Femur (tissue), 1 donor: ENCODE data around the gene SRP68.
"Not testable (repeated sequence)": the region's sequence is repeated elsewhere in the genome, so short reads cannot be mapped to it uniquely, and the experiment has no call there.

Source experiments
- DNase-seq: peaks from one replicate; pipeline ENCODE4 v3.0.0-alpha.2; 2017

The SRP68 gene

DNA sequence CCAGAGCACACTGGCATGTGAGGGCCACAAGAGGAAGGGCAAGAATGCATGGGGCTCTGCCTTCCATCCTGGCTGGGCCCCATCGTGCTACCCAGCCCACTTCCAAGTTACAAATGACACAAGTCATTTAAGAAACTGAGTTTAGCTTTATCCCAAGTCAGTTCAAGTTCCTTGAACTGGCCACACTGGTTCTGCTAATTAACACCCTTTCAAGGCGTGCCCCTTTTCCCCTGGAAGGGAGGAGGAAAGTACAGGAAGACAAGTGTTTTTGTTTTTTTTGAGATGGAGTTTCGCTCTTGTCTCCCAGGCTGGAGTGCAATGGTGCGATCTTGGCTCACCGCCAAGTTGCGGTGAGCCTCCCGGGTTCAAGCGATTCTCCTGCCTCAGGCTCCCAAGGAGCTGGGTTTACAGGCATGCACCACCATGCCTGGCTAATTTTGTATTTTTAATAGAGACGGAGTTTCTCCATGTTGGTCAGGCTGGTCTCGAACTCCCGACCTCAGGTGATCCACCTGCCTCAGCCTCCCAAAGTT is 27.8 kb downstream of the SRP68 start:
- DNase-seq: not testable (repeated sequence)

DNA sequence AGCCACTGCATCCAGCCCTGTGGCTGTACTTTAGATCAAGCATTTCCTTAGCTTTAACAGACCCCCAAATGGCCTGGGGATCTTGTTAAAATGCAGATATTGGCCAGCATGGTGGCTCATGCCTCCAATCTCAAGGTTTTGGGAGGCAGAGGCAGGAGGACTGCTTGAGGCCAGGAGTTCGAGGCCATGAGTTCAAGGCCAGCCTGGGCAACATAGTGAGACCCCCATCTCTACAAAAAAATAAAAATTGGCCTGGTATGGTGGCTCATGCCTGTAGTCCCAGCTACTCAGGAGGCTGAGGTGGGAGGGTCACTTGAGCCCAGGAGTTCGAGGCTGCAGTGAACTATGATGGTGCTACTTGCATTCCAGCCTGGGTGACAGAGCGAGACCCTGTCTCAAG is 29.4 kb downstream of the SRP68 start:
- DNase-seq: not testable (repeated sequence)

DNA sequence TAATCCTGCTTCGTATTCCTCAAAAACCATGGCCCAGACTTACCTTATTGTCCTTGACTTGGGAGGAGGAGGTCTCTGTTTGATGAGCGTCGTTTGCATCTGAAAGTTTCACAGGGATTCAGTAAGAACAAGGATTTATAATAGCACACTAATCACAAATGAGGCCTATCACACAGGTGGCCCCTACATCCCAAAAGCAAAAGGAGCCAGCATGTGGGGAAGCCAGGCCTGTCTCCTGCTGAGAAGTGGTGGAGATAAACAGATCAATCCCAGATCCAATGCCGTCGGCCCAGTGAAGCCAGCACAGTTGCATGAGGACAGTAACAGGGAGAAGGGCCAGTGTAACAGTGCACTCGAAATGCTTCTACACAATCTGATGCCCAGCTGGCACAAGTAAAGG is 31.9 kb downstream of the SRP68 start:
- no peak for DNase-seq

DNA sequence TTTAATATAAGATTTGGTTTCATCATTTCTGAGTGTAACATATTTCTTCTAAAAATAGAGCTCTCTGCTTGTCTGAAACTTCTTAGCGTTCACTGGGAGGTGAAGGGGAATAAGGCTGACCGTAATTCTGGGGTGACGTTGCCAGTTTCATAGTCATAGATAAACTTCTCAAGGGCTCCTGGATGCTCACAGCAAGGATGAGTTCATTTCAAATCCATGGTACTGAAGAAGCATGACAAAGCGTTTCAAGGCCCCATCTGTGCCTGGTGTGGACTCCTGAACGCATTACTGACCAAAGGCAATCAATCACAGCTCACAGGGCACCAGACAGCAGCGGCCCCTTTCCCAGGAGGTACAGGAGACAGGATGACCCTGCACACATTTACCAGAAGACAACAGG is 33.2 kb downstream of the SRP68 start:
- no peak for DNase-seq

DNA sequence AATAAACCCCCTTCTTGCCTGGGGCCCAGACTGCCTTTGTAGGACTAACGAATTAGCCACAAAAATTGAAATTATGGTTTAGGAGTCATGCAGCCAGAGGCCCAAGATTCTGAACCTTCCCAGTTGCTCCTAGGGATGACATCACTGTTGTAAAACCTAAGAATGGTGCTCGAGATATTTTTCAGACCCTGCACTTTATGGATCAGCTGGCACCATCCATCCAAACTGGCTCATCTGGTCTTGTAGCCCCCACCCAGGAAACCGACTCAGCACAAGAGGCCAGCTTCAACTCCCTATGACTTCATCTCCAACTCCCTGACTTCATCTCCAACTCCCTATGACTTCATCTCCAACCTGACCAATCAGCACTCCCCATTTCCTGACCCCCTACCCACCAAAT is 34.3 kb downstream of the SRP68 start:
- DNase-seq: no peak

DNA sequence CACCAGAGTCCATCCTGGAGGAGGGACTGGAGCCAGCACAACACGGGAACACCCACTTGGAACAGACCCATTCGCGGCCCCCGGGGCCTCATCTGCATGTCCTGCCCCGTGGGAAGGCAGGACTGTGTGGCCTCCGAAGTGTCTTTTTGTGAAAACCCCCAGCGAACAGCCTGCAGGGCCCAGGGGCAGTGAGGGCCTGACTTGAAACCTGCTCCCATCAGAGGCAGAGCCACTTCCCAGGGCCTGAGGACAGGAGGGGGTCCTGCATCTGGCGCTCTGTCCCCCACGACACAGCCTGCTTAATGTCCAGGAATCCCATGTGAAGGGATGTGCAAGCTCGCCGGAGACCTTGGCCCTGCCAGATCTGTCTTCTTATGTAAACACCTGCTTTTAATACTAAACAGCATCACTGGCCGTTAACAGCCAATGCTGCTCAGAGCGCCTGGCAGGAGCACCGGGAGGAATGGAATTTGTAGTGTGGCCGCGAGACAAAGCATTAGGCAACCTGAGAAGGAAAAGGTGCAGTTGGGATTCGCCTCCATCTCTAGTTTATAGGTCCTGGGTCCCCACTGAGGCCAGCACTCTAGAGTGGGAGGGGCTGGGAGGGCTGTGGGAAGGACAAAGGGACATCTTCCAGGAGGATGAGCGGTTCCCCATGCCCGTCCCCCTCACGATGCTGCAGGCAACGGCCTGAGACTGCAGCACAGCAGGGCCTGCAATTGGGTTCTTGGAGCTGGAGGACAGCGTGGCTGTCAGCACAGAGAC is 35.6 kb downstream of the SRP68 start:
- DNase-seq: no peak

DNA sequence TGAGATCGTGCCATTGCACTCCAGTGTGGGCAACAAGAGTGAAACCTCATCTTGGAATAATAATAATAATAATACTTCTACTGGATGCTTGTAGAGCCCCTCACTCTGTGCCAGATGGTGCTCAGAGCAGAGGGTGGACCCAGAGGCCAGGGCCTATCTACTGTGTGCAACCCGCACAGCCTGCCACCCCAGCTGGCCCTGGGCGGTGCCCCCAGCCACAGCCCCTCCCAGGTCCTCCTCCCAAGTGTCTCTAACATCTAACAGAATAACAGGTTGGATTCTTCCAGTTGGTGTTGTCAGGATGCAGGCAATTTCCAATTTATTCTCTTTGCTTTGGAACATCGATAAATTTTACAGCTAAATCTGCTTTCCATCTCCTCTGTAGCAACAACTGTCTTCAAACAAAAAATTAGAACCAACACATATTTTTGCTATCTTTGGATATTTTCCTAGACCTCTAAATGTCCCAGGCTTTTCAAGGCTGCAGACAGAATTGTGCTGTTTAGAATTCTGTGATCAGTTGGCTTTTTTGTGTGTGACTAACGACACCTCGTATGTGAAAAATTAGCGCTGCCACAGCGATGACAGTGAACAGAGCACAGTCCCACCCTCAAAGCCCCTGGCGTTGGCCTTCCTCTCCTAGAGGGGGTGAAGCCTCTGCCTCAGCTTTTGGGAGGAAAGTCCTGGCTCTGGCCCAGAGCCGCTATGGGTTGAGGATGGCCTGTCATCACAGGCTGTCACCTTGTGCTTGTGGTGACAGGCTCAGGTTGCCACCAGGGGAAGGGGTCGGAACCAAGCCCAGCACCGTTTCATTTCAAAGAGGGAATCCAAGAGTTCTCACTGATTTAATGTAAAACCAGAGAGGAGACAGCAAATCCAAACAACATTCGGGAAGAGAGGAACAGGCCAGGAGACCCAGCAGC is 37.6 kb downstream of the SRP68 start:
- no peak for DNase-seq

DNA sequence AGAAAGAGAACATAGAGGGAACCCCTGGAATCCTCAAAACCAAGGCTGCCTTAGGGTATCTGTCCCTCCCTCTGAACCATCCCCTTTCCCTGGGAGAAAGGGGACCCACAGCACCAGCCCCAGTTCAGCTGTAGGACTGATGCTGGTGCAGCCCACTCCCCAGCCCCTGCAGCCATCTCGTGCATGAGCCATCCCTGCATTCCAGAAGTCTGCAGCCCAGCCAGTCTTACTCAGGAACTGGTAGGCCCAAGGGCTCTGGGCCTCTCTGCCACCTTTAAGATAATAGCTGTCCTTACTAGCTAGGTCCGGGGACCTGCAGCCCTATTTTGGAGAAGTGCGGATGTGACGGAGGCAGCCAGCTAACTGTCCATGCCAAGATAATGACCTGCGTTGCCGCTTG is 39.2 kb downstream of the SRP68 start:
- DNase-seq: no peak

DNA sequence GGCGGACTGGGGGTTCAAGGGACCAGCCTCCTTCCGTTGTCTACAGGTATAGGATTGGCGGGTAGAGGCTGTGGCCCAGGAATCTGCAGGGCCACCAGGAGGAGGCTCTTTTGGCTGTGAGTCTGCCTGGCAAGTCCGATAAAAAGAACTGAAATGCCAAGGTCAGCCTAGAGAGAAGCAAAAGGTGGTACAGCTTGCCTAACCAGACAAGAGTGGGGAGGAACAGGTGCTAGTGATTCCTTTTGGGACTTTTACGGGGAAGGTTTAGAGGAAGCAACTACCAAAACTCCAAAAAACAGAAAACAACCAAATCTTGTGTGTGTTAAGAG is 39.6 kb downstream of the SRP68 start:
- DNase-seq: no peak

DNA sequence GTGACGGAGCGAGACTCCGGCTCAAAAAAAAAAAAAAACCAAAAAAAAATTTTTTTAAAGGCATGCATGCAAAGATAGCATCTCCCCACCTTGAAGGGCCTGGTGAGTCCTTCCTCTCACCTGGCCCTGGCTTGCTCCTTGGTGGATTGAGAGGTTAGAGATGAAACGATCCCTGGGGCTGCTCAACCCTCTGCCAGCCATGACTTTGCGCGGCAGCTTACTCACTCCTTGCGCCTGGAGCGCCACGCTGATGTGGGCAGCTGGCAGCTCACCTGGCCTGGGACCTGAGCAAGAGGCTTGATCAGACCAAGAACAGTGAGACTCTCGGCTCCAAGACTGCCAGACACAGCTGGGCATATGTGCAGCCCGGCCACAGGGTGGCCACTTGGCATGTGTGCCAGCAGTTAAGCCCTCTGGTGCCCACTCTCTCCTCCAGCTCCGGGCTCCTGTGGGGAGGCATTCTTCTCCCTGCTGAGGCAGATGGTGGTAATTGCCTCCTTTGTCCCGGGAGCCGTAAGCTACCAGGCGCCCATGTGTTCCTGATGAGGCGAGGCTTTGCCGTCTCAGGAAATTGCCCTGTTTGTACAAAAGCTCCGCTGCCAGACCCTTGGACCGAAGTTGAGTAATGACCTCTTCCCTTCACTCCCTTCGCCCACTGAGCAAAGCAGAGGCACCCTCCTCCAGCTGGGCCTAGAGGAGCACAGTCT is 40.1 kb downstream of the SRP68 start:
- DNase-seq: no peak

DNA sequence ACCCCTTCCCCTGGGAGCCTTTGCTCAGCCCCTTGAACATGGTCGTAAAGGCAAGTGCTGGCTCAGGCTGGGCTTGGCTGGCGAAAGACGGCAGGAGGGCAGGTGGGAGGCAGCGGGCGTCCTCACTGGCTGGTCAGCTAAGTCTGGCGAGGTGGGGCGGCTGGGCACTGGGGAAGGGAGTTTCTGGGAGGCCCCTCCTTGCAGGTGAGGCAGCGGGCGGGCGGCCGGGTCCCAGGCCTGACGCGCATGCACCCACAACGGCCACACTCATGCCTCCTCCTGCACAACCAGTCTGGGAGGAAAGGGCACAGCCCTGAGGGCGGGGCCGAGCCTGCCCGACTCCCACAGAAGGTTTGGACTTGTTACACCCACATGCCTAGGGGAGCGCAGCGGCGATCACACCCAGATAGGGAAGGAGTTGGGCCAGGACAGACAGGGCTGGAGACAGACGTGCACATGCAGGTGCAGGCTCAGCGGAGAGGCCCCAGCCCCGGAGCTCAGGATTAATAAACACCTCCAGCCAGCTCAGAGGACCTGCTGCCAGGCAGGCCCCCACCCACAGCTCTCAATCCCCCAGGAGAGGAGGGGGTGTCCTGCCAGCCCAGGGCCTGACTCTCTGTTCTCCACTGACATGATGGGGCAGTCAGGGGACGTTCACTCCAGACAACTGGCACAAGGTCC is 45.0 kb downstream of the SRP68 start, which contains the start of gene EVPL:
EVPL (minus strand) TSS at position 148 of the 681 bp plus-strand sequence; CDS start at position 40, 108 bp downstream.
- no peak for DNase-seq

DNA sequence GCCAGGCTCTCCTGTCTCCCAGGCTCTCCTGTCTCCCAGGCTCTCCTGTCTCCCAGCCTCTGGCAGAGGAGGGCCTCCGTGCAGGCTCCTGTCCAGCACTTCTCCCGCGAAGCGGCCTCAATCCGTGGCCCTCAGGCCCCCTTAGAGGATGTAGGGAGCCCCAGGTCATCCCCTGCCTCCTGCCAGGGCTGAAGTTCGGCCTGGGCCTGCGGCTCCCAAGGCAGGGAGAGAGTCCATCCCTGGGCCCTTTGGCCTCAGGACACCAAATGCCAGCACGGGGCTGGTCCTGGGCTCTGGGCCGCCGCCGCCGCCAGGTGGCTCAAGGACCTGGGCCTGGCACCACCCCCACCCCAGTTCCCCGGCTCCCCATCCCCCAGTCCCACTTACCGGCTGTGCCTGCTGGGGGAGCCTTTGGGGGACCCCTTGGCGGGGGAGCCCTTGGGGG is 45.6 kb downstream of the SRP68 start:
- DNase-seq: no peak

DNA sequence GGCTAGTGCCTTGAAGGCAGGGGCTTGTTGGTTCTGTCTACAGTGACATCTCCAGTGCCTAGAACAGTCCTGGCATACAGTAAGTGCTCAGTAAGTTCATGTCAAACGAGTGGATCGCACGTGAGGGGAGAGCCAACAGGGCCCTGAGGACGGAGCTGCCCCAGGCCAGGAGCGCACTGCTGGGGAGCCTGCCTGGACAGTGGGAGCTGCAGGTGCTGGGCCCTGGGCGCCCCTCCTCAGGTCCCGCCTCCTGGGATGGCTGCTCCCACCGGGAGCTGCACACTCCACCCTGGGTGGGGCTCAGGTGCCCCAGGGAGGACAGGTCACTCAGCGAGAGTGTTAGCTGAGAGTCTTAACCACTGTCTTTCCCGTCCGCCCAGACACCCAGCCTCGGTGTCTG is 47.0 kb downstream of the SRP68 start:
- no peak for DNase-seq

DNA sequence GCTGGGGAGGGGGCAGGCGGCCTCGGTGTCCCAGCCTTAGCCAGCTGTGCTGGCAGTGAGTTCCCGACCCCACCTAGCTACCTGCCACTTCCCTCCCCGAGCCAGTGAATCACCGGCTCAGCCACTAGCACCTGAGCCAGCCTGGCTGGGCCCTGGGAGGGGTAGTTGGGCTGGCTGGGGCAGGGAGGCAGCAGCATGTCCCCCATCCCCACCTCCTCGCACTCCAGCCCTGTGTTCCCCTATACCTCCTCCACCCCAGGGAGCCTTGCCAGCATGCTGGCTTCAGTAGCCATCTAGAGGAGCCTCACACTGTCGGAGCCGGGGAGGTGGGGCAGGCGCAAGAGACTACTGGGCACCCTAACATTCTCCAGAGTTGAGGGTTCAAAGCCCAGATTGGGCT is 48.0 kb downstream of the SRP68 start:
- no peak for DNase-seq

DNA sequence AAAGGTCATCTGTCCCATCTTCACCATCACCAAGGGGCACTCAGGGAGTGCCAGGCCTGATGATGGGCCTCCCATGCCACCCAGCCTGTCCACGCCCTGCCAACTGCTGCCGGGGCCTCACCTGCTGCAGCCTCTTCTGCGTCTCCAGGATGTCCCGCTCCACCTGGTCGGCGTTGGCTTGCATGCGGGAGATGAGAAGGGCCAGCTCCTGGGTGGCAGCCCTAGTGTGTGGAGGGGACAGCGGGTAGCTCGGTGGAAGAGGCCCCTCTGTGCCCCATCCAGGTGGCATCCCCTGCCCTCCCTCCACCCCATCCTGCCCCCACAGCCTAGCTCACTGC is 48.4 kb downstream of the SRP68 start:
- no peak for DNase-seq

DNA sequence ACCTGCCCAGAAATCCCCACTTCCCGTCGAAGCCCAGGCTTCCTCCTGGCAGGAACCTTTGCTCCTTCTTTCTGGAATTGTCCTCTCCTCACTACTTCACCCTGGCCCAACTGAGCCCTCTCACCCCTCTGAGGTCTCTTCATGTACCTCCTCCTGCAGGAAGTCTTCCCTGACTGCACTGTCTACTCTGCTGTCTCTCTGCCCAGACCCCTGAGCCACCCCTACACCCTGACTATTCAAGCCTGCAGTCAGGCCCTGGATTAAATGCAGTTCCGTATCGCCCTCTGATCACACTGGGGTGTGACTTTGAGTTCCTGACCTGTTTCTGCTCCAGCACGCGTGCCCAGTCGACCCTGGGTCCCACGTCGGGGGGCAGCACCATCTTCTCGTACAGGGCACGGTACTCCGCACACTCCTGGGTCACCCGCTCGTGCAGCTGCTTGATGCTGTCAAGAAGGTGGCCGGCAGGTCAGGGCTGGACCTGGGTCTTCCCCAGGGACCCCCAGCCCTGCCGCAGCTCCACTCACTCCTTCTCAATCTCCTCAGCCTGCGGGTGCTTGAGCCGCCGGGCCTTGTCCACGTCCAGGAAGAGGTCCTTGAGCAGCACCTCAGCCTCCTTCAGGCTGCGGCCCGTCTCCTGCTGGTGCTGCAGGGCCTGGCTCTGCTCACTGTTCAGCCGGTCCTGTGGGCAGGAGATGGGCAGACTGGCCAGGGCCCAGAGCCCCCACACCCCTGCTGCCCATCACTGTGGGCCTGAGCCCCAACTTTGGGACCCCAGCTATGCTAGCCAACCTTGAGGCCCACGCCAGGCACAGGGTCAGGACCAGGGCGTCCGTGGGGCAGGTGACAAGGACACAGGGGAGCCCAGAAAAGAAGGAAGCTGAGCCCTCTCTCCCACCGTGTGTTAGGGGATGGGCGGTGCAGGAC is 49.1 kb downstream of the SRP68 start:
- DNase-seq: no peak

DNA sequence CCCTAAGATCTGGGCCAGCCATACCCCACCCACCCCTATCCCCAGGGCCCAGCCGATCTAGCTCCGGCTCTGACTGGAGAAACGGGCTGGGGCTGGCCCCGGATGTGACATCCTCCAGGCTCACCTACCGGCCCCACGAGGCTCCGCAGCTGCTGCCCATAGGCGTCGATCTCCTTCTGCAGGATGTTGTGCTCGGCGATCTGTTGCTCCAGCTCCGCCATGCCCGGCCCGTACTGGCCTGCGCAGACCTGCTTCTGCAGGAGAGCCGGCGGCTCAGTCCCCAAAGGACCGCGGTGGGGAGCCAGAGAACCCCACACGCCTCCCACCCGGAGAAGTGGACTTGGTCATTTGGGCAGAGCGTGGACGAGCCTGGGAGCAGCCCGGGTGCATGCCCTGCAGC is 50.0 kb downstream of the SRP68 start:
- DNase-seq: no peak

DNA sequence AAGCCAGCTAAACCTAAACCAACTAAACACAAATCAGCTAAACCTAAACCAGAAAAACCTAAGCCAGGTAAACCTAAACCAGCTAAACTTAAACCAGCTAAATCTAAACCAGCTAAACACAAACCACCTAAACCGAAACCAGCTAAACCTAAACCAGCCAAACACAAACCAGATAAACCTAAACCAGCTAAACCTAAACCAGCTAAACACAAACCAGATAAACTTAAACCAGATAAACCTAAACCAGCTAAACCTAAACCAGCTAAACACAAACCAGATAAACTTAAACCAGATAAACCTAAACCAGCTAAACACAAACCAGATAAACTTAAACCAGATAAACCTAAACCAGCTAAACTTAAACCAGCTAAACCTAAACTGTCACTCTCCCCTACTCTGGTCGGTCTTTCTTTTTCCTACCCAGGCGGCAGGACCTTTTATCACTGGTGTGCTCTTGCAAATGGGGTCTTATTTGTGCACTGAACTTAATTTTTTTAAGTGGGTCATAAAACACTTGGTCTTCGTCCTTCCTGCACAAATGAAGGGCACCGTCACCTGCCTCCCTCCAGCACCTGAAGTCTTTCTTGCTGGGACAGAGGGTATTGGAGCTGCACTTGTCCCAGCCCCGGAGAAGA is 52.4 kb downstream of the SRP68 start:
- no peak for DNase-seq

DNA sequence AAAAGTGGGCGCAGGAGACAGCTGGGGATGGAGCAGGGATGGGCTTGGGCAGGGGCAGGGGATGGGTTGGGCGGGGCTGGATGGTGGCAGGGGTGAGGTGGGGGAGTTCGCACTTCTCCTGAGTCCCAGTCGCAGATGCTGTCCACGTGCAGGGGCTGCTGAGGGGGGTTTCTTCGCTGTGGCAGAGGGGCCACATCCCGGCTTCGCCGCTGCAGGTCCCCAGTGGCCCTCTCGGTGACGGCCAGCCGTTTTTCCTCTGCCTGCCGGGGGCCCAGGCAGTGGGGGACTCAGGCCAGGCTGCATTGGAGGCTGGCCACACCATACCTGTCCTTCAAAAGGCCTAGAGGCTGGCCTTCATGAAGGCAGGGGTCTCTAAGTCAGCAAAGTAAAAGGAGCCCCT is 53.5 kb downstream of the SRP68 start:
- no peak for DNase-seq

DNA sequence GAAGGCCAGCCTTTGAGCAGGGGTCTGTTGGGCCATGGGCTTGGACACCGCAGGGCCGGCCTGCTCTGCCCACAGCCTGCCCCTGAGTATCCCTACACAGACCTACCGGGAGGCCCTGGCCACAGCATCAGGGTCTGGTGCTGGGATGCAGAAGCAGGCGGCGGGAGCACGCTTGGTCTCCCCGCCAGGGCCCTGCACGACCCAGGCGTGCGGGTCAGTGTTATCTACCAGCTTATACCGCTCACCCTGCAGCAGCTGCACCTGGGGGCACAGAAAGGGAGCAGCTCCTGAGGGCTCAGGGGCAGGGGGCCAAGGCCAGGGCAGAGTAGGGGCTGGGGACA is 54.0 kb downstream of the SRP68 start:
- no peak for DNase-seq
